Activated CD4-positive, alpha-beta T cell treated with anti-CD3 and anti-CD28 coated beads, Interleukin-2, Interleukin-6, amounts not matched to agents 100 ng/mL and 50 ng/mL, durations not matched to agents 16 hours and 8 hours (primary cell): ENCODE data around the gene TNFSF13B.
"Not testable (repeated sequence)": the region's sequence is repeated elsewhere in the genome, so short reads cannot be mapped to it uniquely, and the experiment has no call there.

Experiments used
- DNase-seq: peaks from one replicate; pipeline ENCODE4 v3.0.0-alpha.2; 2020

The TNFSF13B gene, protein sequence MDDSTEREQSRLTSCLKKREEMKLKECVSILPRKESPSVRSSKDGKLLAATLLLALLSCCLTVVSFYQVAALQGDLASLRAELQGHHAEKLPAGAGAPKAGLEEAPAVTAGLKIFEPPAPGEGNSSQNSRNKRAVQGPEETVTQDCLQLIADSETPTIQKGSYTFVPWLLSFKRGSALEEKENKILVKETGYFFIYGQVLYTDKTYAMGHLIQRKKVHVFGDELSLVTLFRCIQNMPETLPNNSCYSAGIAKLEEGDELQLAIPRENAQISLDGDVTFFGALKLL

DNA sequence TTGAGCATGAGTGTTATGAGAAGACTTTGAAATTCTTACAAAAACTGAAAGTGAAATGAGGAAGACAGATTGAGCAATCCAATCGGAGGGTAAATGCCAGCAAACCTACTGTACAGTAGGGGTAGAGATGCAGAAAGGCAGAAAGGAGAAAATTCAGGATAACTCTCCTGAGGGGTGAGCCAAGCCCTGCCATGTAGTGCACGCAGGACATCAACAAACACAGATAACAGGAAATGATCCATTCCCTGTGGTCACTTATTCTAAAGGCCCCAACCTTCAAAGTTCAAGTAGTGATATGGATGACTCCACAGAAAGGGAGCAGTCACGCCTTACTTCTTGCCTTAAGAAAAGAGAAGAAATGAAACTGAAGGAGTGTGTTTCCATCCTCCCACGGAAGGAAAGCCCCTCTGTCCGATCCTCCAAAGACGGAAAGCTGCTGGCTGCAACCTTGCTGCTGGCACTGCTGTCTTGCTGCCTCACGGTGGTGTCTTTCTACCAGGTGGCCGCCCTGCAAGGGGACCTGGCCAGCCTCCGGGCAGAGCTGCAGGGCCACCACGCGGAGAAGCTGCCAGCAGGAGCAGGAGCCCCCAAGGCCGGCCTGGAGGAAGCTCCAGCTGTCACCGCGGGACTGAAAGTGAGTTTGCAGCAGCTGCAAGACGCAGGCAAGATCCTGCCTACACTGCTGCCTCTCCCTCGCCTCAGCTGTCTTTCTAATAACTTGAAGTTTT lies at the start of gene TNFSF13B:
Gene TNFSF13B, plus strand, starts transcription at position 118 of the 728 bp plus-strand sequence. Its CDS starts 178 bp downstream, at position 296.
- DNase-seq, result peak; percentile 52

DNA sequence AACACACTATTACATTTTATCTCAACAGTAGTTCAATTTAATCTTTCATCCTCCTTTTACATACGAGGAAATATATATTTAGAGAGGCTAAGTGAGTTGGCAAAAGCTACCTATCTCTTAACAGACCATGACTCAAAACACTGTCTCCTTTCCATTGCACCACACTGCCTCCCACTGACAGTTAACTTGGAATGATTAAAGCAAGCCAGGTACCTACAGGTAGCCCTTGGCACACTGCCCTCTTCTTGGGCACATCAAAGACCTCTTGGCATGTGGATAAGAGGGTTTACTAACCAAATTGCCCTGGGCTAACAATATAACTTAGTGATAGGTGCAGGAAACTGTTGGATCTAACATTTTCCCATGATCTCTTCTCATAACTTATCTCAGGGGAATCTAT lies 49.5 kb upstream of the TNFSF13B start:
- peak; percentile 20 for DNase-seq

DNA sequence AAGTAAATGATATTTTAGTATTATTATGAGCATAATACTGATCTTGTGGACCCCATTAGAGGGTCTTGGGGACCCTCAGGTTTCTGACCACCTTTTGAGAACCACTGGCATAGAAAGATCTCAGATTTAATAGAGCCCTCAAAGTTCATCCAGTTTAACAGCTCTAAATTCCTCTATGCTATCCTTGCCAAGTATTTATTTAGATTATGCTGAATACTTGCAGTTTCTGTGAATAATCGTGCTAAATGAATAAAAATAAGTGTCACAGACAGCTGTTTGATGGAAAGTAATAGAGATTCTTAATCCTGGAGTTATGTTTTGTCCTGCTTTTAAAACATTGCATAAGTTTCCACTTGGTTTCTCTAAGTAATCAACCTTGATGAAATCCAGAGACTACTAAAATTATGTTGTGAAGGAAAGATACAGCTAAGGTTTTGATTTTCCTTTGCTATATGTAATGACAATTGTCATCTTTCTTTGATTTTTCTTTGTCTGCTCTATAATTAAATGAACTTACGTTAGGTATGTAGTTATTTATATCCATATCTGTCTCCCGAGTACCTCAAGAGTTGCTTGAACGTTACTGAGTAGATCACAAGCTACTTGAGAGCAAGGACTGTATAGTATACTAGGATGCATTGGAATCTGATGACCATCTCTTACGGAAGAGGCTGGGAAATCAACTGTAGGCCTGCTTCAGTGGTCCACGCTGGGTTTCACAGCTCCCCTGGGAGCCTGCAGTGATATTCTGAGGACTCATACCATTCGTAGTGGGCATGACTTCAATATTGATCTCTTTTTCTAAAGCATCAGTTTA lies 45.6 kb upstream of the TNFSF13B start:
- no peak for DNase-seq

DNA sequence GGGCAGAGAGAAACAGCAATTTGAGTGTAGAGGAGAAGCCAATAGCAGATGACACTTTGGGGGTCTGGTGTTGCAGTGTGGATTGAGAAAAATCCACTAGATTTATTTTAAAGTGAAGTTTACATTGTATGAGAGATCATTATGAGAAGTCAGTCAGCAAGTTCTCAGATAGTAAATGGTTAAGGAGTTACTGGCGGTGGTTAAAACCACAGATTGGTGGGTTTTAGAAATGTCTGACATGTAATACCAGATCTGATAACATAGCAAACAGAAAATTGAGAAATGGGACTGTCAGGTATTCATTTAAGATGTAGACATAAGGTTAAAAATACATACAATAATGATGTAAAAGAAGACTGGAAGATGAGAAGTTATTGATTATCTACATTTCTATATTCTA lies 44.1 kb upstream of the TNFSF13B start:
- DNase-seq, result no peak

DNA sequence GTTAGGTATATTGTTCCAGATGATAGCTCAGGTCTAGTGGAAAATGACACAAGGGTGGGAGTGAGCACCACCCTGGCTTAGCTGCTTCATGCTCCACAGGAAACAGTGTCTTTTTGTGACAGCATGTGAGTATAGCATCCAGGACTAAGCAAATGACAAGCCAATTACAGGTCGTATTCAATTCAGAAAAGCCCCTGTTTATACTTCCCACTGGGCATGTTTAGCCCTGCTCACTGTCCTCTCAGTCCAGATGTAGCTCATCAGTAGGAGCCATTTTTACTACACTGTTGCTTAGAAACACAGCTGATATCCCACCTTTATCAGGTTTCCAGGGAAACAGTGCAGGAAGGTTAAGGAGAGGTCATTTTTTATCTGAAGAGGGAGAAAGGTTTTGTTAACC lies 43.3 kb upstream of the TNFSF13B start:
- DNase-seq, result no peak

DNA sequence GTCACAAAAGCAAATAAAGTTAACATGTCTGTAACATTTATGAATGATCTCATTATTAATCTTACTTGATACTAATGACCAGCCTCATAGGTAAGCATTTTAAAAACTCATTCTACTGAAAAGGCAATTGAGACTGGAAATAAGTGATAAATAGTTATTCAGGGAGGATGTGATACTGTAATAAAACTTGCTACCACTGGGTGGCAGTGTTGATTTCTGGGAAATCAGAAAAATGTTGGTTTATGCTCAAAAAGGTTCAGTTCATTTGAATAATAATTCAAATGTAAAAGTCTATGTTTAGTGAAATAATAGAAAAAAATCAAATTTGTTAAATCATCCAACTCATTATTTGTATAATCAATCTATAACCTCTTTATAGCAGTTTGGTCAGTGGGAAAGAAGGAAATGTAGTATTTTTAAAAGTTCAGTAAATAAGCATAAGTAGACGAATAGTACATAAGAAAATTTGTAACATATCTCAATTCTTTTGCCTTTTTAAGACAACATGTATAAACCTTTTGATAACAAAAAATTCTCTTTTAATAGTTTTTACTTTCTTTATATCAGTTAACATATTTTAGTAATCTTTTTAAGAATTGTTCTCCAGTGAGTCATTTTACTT lies 41.8 kb upstream of the TNFSF13B start:
- peak; percentile 57 for DNase-seq

DNA sequence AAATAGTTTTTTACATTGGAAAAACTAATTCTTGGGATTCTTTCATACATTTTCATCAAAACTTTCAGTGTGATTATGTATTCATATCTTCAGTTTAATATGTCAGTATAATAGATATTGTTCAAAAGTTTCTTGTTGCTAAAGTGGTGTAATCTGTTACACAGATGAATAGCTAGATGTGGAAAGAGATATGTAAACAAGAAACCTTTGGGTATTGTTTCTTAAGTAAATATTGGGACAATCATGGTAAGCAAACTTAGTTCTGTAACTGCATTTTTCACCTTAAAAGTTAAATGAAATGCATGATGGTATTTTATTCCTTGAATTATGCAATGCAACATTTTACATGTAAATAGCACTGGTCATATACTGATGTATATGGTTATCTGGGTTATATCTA lies 39.1 kb upstream of the TNFSF13B start:
- DNase-seq, result no peak

DNA sequence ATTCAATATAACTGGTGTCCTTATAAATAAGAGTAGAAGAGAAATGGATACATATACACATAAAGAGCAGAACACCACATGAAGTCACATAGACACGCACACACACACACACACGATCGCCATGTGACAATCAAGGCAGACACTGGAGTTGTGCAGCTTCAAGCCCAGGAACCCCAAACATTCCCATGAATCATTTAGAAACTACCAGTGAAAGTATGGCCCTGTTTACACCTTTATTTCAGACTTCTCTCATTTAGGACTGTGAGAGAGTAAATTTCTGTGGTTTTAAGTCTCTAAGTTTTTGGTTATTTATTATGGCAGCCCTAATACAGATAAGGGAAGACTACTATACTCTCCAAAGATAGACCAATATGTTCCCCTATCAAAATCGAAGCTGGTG lies 20.4 kb upstream of the TNFSF13B start:
- DNase-seq, result no peak

DNA sequence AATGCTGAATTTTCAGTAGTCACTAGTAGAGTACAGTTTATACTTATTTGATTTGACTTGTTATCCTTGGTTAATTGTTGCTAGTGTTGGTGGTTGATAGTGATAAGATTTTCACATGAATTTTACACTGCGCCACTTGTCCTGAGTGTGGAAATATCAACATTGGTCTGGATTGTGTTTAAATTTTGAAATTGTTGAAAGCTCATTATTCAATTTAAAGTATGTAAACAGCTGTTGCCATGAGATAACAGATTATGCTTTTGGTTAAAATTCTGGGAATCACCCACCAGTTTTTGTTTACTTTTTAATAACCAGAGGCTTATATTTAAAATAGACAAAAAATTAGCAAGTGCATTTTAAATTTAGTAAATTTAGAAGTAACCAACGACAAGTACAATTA lies 12.3 kb upstream of the TNFSF13B start:
- DNase-seq, result no peak

DNA sequence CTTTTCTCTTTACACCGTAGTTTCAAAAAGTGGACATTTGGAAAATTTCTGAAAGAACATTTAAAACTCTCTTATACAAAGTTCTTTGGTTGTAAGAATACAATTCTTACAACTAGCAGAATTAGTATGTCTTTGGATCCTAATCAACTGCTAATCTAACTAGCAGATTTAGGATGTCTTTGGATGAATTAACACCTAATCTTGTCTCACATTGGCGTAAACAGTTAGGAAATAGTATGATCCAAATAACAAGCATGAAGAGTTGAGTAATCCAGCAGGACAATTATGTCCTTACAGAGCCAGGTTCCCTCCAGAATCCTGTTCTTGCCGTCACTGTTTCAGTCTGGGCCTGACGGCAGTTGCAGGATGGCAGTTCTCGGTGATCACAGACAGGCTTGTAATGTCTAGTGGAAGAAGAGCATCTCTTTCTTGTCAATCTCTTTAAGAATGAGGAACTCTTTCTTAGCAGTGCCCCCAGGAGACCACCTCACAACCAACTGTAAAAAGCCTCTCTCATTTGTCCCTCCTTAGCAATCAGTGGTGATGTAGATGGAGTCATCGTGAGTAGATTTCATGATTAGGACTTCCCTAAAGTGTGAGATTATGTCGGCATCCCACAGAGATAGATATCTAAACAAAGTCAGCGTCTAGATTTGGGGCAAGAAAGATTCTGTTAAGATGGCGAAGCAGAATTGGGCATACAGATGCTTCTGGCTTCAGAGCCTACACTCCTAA lies 5.7 kb upstream of the TNFSF13B start:
- no peak for DNase-seq

DNA sequence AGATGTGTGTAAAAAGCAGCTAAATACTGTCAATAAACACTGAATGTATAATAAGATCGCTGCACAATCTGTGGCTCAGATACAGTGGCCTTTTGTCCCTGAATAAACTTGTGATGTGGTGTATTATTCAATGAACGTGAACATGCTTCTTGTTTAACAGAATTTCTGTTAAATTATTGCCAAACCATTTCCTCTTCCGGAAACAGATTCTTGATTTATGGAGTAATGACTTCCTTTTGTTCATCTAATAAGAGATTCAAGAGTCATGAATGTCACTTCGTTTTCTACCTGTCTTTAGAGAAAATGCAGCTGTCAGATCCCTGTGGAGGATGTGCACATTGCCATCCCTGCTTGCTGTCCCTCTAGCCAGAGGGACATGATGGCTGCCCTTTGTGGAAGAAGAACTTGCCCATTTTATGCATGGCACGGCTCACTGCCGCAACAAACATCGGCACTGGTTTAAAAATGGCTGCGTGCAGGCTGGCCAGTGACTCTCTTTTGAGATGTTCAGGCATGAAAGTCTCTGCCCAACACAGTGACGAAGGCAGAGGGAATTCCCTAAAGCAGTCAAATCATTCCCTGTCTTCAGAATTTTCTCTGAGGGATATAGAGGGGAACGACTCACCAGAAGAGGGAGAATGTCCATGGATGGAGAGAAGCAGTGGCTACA lies 3.1 kb upstream of the TNFSF13B start:
- DNase-seq, result no peak

DNA sequence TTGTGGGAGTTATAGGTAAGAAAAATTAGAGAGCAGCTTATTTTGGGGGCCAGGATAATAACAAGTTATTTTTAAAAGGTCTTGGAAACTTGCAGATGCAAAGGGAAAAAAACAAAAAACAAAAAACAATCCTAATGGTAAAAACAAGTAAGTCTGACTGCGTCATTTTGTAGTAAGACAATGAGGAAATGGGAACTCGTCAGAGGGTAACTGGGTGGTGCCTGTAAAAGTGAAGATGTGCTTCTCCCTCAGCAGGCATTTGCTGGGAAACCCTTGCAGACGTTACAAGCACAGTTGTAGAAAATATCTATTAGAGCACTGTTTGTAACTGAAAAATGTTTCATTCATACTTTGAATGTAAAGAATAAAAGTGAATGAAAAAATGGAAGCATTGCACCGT lies 2.2 kb upstream of the TNFSF13B start:
- no peak for DNase-seq

DNA sequence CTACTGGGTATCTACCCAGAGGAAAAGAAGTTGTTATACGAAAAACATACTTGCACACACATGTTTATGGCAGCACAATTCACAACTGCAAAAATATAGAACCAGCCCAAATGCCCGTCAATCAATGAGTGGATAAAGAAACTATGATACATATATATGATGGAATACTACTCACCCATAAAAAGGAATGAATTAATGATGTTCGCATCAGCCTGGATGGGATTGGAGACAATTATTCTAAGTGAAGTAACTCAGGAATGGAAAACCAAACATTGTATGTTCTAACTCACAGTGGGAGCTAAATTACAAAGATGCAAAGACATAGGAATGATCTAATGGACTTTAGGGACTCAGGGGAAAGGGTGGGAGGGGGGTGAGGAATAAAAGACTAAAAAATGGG lies 1.7 kb upstream of the TNFSF13B start:
- not testable (repeated sequence) for DNase-seq

DNA sequence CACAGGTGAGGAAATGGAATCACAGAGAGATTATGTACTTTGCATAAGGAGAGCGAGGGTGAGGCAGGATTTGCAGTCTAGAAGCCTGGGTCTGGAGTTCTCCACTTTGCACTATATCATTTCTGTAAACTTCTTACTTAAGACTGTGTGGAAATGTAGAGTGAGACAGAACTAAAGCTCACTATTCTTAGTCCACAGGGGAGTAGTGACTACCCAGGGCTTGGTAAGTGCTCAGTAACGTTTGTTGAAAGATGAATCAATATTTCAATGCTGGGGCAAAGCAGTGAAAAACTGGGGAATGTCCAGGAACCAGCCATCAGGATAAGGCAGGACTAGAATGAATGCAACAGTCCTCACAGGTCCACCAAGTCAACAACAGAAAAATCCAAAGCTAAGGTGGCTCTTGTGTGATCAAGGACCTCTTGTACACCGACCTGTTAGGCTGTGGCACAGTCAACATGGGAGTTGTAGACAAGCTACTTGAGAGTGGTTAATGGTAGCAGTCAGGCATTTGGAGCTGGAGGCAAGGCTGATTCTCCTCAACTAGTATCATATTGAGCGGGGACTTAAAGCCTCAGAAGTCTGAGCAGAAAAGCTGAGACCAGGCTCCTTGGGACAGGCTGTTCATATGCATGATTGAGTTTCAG lies 929 bp upstream of the TNFSF13B start:
- peak; percentile 30 for DNase-seq

DNA sequence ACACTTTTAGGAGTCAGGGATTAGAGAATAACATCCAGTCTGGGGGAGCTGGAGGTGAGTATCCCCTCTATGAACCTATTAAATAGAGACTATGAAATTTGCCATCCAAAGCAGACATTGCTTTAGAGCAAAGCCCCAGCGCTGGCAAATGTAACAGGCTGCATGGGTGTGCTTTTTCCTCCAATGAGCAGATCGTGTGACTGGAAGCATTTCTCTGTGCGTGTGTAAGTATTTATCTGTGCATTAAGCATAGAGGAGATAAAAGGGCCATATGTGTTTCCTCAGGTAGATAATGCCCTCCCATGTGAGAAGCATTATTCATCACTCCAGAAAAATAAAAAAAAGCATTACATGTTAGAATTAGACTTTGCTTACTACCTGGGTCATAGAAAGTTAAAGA lies 924 bp downstream of the TNFSF13B start:
- no peak for DNase-seq

DNA sequence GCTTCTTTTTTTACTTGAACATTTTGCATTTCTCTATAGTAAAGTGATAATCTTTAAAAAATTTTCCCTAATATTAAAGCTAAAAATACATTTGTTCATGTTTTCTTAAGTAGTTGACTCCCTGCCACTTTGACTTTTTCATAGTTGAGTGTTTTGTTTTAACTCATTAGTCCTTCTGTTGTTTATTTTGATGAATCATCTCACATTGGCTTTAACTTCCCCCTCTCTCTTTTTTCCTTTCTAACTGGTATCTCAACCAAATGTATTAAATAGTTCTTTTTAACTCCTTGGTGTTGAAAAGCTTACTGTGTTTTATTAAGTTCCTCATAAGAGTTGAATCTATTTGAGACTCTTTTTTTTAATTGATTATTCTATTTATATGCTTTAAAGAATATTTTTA lies 2.8 kb downstream of the TNFSF13B start:
- DNase-seq, result no peak

DNA sequence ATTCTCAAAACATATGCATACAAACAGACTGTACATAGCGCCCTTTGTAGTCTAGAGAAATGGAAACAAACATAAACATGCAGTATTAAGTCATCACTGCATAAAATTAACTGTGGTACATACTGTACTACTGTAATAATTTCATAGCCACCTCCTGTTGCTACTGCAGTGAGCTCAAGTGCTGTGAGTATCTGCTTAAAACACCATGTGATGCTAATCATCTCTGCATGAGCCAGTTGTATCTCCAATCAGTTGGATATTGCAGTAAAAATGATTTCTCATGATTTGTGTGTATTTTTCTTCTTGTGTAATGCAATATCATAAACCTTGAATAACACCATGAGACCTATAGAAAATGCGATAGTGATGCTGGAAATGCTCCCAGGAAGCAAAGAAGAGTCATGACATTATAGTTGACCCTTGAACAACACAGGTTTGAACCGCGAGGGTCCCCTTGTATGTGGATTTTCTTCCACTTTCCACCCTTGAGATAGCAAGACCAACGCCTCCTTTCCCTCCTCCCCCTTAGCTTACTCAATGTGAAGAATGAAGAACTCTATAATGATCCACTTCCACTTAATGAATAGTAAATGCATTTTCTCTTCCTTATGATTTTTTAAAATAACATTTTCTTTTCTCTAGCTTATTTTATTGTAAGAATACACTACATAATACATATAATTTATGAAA lies 4.1 kb downstream of the TNFSF13B start:
- no peak for DNase-seq

DNA sequence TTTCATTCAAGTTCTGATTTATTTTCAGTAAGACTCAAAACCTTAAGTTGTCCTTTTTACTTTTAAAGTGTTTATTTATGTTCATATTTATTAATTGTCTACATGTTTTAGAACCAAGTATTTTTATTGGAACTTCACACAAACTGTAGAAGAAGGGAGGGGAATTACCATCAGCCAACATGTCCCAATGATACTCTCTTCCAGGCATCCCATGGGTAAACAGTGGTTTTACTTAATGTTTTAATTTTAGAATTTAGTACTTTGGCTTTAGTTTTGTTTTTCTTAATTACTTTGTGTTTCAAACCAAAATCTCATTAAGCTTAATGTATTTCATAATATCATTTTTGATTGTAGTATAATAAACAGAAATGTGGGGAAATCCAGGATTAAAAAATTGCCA lies 5.2 kb downstream of the TNFSF13B start:
- DNase-seq, result no peak

DNA sequence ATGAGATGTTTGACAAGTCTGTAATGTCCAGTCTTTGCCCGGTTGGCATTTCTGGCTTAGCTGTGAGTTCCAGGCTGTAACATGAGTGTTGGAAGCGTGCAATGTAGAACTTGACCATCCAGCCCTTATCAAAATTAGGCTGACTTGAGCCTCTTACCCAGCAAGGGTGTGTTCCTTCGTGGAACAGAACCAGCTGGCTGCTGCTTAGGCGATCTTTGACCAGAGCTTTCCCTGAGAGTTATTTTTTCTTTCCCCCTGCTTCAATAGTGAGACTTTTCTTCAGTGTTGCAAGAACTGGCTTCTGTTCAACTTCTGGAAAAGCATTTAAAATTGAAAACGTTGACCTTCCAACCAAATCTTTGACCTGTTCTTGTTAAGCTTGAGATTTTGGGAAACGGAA lies 6.5 kb downstream of the TNFSF13B start:
- DNase-seq, result no peak

DNA sequence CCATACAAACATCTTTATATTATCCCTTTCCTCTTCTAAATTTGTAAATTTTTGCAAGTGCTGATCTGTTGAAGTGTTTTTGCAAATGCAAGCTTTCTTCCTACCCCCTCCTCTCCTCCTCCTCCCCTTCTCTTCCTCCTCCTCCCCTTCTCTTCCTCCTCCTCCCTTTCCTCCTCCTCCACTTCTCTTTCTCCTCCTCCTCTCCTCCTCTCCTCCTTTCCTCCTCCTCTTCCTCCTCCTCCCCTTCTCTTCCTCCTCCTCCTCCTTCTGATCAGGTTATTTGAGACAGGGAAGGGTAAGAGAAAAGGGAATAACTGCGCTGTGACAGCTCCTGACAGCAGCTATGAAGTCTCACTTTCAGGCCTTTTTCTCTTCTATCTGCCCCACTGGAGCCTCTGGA lies 8.9 kb downstream of the TNFSF13B start:
- DNase-seq, result no peak

DNA sequence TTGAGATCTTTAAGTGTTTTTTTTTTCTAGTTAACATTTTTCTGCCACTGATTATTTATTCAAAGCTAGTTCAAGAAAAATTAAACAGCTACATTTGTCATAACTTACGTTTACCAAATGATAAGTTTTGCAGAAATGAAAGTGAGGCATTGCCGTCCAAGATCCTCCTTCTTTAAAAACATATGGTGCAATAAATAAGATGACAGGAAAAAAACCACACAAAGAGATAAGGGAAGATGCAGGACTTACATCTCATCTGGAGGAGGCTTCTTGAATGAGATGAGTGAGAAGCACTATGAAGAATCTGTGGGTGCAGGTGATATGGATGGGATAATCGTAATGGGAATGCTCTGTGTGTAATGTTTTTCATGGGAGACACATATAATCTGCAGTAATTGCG lies 12.4 kb downstream of the TNFSF13B start:
- DNase-seq, result no peak
